Stomach (tissue), 4 donors: ENCODE results near the gene RPS15A.

Experiments used
- POLR2A ChIP-seq, 4 donors: fragments of 450-650 bp; IDR thresholded peaks; one replicate each; pipeline ENCODE4 v1.6.1; 2016; ENCODE audit warnings: antibody characterized with exemption in 4 of 4, control low read depth in 2 of 4, mild to moderate bottlenecking in 1 of 4, moderate library complexity in 1 of 4
- POLR2AphosphoS5 ChIP-seq, 3 donors: sonication (generic); formaldehyde crosslinking; IDR thresholded peaks; one replicate each; pipeline ENCODE4 v1.6.1; 2016; ENCODE audit warnings: antibody characterized with exemption in 3 of 3

GRCh38 chr16:18811925-18812324, 21.8 kb upstream of the RPS15A start:
- TF ChIP-seq POLR2A (IDR thresholded peaks at IDR 0.05) (no peak), POLR2AphosphoS5 (IDR thresholded peaks at IDR 0.05) (no peak)
